Stimulated activated naive CD8-positive, alpha-beta T cell treated with anti-CD3 and anti-CD28 coated beads, Interleukin-15, amount 100 ng/mL, for 72 hours (primary cell): Measurements from ENCODE around the gene ARHGEF35.
A peak's percentile ranks its signal among the peaks of the same experiment; 100 is the strongest.
"Not testable (repeated sequence)": the region's sequence is repeated elsewhere in the genome, so short reads cannot be mapped to it uniquely, and the experiment has no call there.

Experiments
- ATAC-seq: fragments of 150-1000 bp; cut with Tn5 transposase; 2 replicates; pipeline ENCODE4 v1.10.0; 2021; ENCODE audit warnings: mild to moderate bottlenecking, moderate library complexity
- DNase-seq, 2 donors: peaks; one replicate each; pipeline ENCODE4 v3.0.0; 2021 to 2022
- H3K27ac Mint-ChIP-seq, 2 donors: one replicate each; pipeline ENCODE4 v1.8.0; 2022; ENCODE audit warnings: mild to moderate bottlenecking in 2 of 2, mixed read lengths in 2 of 2, moderate library complexity in 2 of 2
- H3K27me3 Mint-ChIP-seq: one replicate; pipeline ENCODE4 v1.8.0; 2022; ENCODE audit warnings: mixed read lengths
- H3K4me1 Mint-ChIP-seq: one replicate; pipeline ENCODE4 v1.8.0; 2022; ENCODE audit warnings: mild to moderate bottlenecking, mixed read lengths
- H3K4me3 Mint-ChIP-seq, 2 donors: one replicate each; pipeline ENCODE4 v1.8.0; 2022; ENCODE audit warnings: mild to moderate bottlenecking in 2 of 2, mixed read lengths in 2 of 2, moderate library complexity in 1 of 2
- H3K9me3 Mint-ChIP-seq, 2 donors: one replicate each; pipeline ENCODE4 v1.8.0; 2022; ENCODE audit warnings: mixed read lengths in 2 of 2

ARHGEF35 gene

GRCh38 chr7:144194453-144194852 lies 1.2 kb downstream of the ARHGEF35 start:
- not testable (repeated sequence) for H3K27me3 Mint-ChIP-seq, H3K9me3 Mint-ChIP-seq

DNA sequence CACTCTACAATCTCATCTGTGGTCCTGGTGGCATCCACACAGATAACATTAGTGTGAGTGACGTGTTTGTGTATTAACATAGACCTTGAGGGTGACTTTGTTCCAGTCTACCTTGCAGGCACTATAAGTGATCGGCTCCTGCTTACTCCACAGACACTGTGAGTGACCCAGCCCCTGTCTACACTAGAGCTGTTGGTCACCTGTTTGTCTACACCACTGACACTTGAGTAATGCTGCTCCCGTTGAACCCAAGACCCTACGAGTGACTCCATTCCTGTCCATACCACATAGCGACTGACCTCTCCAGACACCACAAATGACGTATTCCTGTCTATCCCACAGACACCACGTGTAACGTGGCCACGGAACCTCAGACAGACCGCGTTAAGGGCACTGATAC lies 1.9 kb downstream of the ARHGEF35 start:
- H3K27me3 Mint-ChIP-seq, H3K4me3 Mint-ChIP-seq, H3K4me1 Mint-ChIP-seq, DNase-seq, H3K27ac Mint-ChIP-seq, H3K9me3 Mint-ChIP-seq: not testable (repeated sequence)
- ATAC-seq, result peak; percentile 5

More at GRCh38 chr7:144194453-144194852, 1.2 kb downstream of the ARHGEF35 start:
- DNase-seq, H3K27ac Mint-ChIP-seq, H3K4me3 Mint-ChIP-seq, ATAC-seq, H3K4me1 Mint-ChIP-seq: not testable (repeated sequence)

GRCh38 chr7:144188578-144189171 lies 7.0 kb downstream of the ARHGEF35 start:
- H3K27me3 Mint-ChIP-seq, result not testable (repeated sequence)
- peak; percentile 41 for ATAC-seq

GRCh38 chr7:144187848-144188247 lies 7.8 kb downstream of the ARHGEF35 start:
- H3K27me3 Mint-ChIP-seq, H3K4me1 Mint-ChIP-seq, DNase-seq, H3K27ac Mint-ChIP-seq, H3K9me3 Mint-ChIP-seq, H3K4me3 Mint-ChIP-seq: not testable (repeated sequence)
- ATAC-seq, result peak; percentile 31

More at GRCh38 chr7:144188578-144189171, 7.0 kb downstream of the ARHGEF35 start:
- not testable (repeated sequence) for H3K4me1 Mint-ChIP-seq, H3K27ac Mint-ChIP-seq, DNase-seq, H3K4me3 Mint-ChIP-seq, H3K9me3 Mint-ChIP-seq

- not testable (repeated sequence) for H3K27ac Mint-ChIP-seq, H3K4me1 Mint-ChIP-seq, ATAC-seq, H3K9me3 Mint-ChIP-seq, DNase-seq, H3K4me3 Mint-ChIP-seq, H3K27me3 Mint-ChIP-seq
These were observed 12.5 kb downstream of the ARHGEF35 start, which contains the start of gene CTAGE4 for GRCh38 chr7:144183166-144183565. TSS of gene CTAGE4 (plus strand) at chr7:144183466. CDS start at chr7:144183504, 38 bp downstream.

GRCh38 chr7:144179165-144179479 lies 16.5 kb downstream of the ARHGEF35 start:
- not testable (repeated sequence) for H3K4me1 Mint-ChIP-seq, H3K9me3 Mint-ChIP-seq, DNase-seq, H3K27ac Mint-ChIP-seq, H3K4me3 Mint-ChIP-seq, ATAC-seq
- peaks cover 17% of the 10 kb centered on the region for H3K27me3 Mint-ChIP-seq

GRCh38 chr7:144178380-144179164 lies 17.1 kb downstream of the ARHGEF35 start:
- H3K27ac Mint-ChIP-seq, H3K4me3 Mint-ChIP-seq, H3K9me3 Mint-ChIP-seq, H3K4me1 Mint-ChIP-seq: not testable (repeated sequence)
- DNase-seq, result peak; percentile 23 to 25
- peaks cover 17% of the 10 kb centered on the region for H3K27me3 Mint-ChIP-seq
- peak; percentile 93 for ATAC-seq

GRCh38 chr7:144174613-144175012 lies 21.0 kb downstream of the ARHGEF35 start:
- H3K4me3 Mint-ChIP-seq, result no peak overlapping the region
- H3K27me3 Mint-ChIP-seq, result peaks cover 17% of the 10 kb centered on the region
- H3K27ac Mint-ChIP-seq, result no peak overlapping the region
- no peak for DNase-seq
- peaks cover 13 to 15% of the 10 kb centered on the region in 2 donors for H3K9me3 Mint-ChIP-seq
- ATAC-seq, result no peak
- no peaks in the 10 kb centered on the region for H3K4me1 Mint-ChIP-seq

- Mint-ChIP-seq H3K9me3 (peaks cover 15 to 17% of the 10 kb centered on the region in 2 donors), H3K27me3 (peaks cover 12% of the 10 kb centered on the region)
- H3K4me3 Mint-ChIP-seq, ATAC-seq, H3K27ac Mint-ChIP-seq, H3K4me1 Mint-ChIP-seq, DNase-seq: not testable (repeated sequence)
These were observed 23.9 kb downstream of the ARHGEF35 start for GRCh38 chr7:144171594-144172350.

DNA sequence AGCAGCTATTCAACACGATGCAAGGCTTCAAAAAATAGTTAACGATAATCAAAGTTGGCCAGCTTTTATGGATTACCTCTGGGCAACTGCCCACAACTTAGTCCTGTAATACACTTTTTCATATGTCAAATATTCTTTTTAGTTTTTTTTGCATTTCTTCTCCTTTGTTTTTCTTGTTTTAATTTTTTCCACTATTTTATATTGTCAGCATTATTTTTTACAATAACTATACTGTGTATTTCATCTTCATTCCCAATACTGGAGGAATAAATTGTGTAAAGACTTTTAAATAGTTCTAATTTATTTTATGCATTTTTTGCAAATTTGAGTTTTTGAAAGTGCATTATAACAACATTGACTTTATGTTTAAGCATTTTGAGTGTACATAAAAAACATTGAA lies 30.8 kb downstream of the ARHGEF35 start:
- Mint-ChIP-seq H3K4me1 (no peaks in the 10 kb centered on the region), H3K27me3 (peaks cover 22% of the 10 kb centered on the region), H3K4me3 (no peak overlapping the region), H3K9me3 (peaks cover 3 to 4% of the 10 kb centered on the region in 2 donors), H3K27ac (no peak overlapping the region)
- DNase-seq (no peak), ATAC-seq (no peak)

DNA sequence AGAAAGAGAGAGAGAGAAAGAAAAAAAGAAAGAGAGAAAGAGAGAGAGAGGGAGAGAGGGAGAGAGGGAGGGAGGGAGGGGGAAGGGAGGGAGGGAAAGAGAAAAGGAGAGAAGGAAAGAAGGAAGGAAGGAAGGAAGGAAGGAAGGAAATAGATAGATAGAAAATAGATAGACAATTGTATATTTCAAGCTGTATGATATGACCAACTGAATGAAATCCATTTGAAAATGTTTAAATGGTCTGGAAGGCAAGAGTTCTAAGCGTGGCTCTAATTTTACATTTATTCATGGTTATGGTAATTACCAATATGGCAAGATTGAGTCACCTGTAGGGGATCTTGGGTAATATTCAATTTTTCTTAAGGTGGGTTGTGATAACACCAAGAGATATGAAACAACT lies 36.8 kb downstream of the ARHGEF35 start:
- peaks cover 26% of the 10 kb centered on the region for H3K27me3 Mint-ChIP-seq
- DNase-seq, result no peak
- no peak overlapping the region for H3K27ac Mint-ChIP-seq
- H3K4me3 Mint-ChIP-seq, result no peak overlapping the region
- no peaks in the 10 kb centered on the region for H3K4me1 Mint-ChIP-seq
- no peak for ATAC-seq
- H3K9me3 Mint-ChIP-seq, result no peaks in the 10 kb centered on the region

DNA sequence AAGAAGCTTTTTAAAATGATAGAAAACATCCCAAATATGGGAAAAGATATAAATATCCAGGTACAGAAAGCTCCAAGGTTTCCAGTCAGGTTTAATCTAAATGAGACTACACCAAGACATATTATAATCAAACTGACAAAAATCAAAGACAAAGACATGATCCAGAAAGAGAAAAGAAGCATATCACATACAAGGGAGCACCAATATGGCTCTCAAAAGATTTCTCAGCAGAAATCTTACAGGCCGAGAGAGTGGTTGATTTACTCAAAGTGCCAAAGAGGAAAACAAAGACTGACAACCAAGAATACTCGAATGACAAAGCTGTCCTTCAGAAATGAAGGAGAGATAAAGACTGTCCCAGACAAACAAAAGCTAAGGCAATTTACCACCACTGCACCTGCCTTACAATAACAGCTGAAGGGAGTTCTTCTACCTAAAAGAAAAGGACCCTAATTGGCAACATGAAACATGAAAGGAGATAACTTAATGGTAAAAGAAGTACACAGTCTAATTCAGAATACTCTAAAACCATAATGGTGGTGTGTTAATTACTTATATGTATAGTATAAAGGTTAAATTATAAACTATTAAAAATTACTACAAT lies 47.3 kb downstream of the ARHGEF35 start:
- Mint-ChIP-seq H3K9me3 (peaks cover 25 to 42% of the 10 kb centered on the region in 2 donors), H3K27ac (no peak overlapping the region), H3K4me1 (no peaks in the 10 kb centered on the region), H3K27me3 (no peaks in the 10 kb centered on the region), H3K4me3 (no peak overlapping the region)
- DNase-seq, result no peak
- no peak for ATAC-seq

- H3K27me3 Mint-ChIP-seq, result no peaks in the 10 kb centered on the region
- no peak overlapping the region for H3K27ac Mint-ChIP-seq
- H3K4me1 Mint-ChIP-seq, result no peaks in the 10 kb centered on the region
- H3K4me3 Mint-ChIP-seq, result no peak overlapping the region
- peaks cover 25 to 26% of the 10 kb centered on the region in 2 donors for H3K9me3 Mint-ChIP-seq
- ATAC-seq (no peak), DNase-seq (no peak)
These were observed 51.2 kb downstream of the ARHGEF35 start for GRCh38 chr7:144144426-144144825.

DNA sequence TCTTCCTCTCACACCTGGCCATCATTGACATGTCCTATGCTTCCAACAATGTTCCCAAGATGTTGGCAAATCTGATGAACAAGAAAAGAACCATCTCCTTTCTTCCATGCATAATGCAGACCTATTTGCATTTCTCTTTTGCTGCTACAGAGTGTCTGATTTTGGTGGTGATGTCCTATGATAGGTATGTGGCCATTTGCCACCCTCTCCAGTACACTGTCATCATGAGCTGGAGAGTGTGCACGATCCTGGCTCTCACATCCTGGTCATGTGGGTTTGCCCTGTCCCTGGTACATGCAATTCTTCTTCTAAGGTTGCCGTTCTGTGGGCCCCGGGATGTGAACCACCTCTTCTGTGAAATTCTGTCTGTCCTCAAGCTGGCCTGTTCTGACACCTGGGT lies 53.4 kb downstream of the ARHGEF35 start:
- Mint-ChIP-seq H3K9me3 (peaks cover 4 to 10% of the 10 kb centered on the region in 2 donors), H3K4me3 (no peak overlapping the region), H3K27me3 (no peaks in the 10 kb centered on the region), H3K27ac (no peak overlapping the region), H3K4me1 (no peaks in the 10 kb centered on the region)
- no peak for DNase-seq
- ATAC-seq, result no peak

GRCh38 chr7:144137501-144137900 lies 58.1 kb downstream of the ARHGEF35 start:
- Mint-ChIP-seq H3K4me3 (no peak overlapping the region), H3K27ac (no peak overlapping the region), H3K4me1 (no peaks in the 10 kb centered on the region), H3K9me3 (no peaks in the 10 kb centered on the region), H3K27me3 (no peaks in the 10 kb centered on the region)
- no peak for ATAC-seq
- DNase-seq, result no peak
